Peyer's patch (tissue), 4 donors: ENCODE data around the gene MAPK13. TPM values are rescaled to one million over a fixed set of nuclear protein-coding genes. Genes with fewer than 3 reads are reported as not detected.
"Not testable (repeated sequence)": the region's sequence is repeated elsewhere in the genome, so short reads cannot be mapped to it uniquely, and the experiment has no call there.

ENCODE experiments used
- DNase-seq, 3 donors: peaks; one replicate each; pipeline ENCODE4 v3.0.0-alpha.2; 2017 to 2019
- H3K27ac ChIP-seq, 4 donors: fragments of 200-600 bp; sonication (generic); one replicate each; pipeline ENCODE4 v1.5.1; 2016 to 2019
- H3K27me3 ChIP-seq, 2 donors: fragments of 200-600 bp; sonication (generic); one replicate each; pipeline ENCODE4 v1.5.1; 2019
- H3K36me3 ChIP-seq, 3 donors: fragments of 200-600 bp; sonication (generic); one replicate each; pipeline ENCODE4 v1.5.1; 2016 to 2019
- H3K4me1 ChIP-seq, 4 donors: fragments of 200-600 bp; sonication (generic); one replicate each; pipeline ENCODE4 v1.5.1; 2016 to 2019
- H3K4me3 ChIP-seq, 4 donors: fragments of 200-600 bp; sonication (generic); 1 replicate in 3 of 4; 2 replicates in 1 of 4; pipeline ENCODE4 v1.5.1; 2016 to 2019; ENCODE audit warnings: mild to moderate bottlenecking in 1 of 4
- H3K9me3 ChIP-seq, 4 donors: fragments of 200-600 bp; sonication (generic); one replicate each; pipeline ENCODE4 v1.5.1; 2016 to 2019; ENCODE audit warnings: mild to moderate bottlenecking in 1 of 4
- CTCF ChIP-seq, 6 experiments: fragments of 450-650 bp in 4 of 6; fragments of 200-600 bp in 2 of 6; sonication (generic) in 1 of 6; IDR thresholded peaks; one replicate each; pipeline ENCODE4 v1.5.1; 2017 to 2019; ENCODE audit warnings: antibody characterized with exemption in 6 of 6, mild to moderate bottlenecking in 3 of 6, moderate library complexity in 1 of 6
- POLR2A ChIP-seq, 2 donors: fragments of 450-650 bp; IDR thresholded peaks; one replicate each; pipeline ENCODE4 v1.5.1; 2017; ENCODE audit warnings: antibody characterized with exemption in 2 of 2, mild to moderate bottlenecking in 2 of 2, moderate library complexity in 2 of 2
- total RNA-seq, 4 donors: library from RNA; depleted of rRNA; stranded (reverse); fragments of >200 nt; gene quantifications; one replicate each; pipeline ENCODE4 v1.1.0, GENCODE V29; 2016

Gene MAPK13
- total RNA-seq, 4 donors from 2014 or later, result 66.0 to 149 (median 131) TPM

GRCh38 chr6:36126121-36126520 lies 4.2 kb upstream of the MAPK13 start:
- no peak overlapping the region for H3K4me3 ChIP-seq
- no peaks in the 10 kb centered on the region for H3K27me3 ChIP-seq
- H3K4me1 ChIP-seq, result peaks cover 8 to 25% (median 13%) of the 10 kb centered on the region in 4 donors
- H3K9me3 ChIP-seq, result no peaks in the 10 kb centered on the region
- no peak for DNase-seq
- TF ChIP-seq CTCF (IDR thresholded peaks at IDR 0.05), result no peak
- TF ChIP-seq POLR2A (IDR thresholded peaks at IDR 0.05), result no peak
- H3K36me3 ChIP-seq, result no peaks in the 10 kb centered on the region
- H3K27ac ChIP-seq, result no peak overlapping the region

- Histone ChIP-seq H3K36me3 (no peaks in the 10 kb centered on the region), H3K9me3 (no peaks in the 10 kb centered on the region), H3K4me3 (no peak overlapping the region), H3K27me3 (no peaks in the 10 kb centered on the region), H3K4me1 (peaks cover 1 to 21% (median 14%) of the 10 kb centered on the region in 4 donors), H3K27ac (peak overlapping the region in 1 of 4 donors; percentile 8)
- DNase-seq, result no peak
- TF ChIP-seq POLR2A (IDR thresholded peaks at IDR 0.05) (no peak), CTCF (IDR thresholded peaks at IDR 0.05) (no peak)
Measured at GRCh38 chr6:36126553-36127458, 3.5 kb upstream of the MAPK13 start.

GRCh38 chr6:36127462-36128016 lies 2.8 kb upstream of the MAPK13 start:
- H3K27me3 ChIP-seq, result no peaks in the 10 kb centered on the region
- no peaks in the 10 kb centered on the region for H3K9me3 ChIP-seq
- peak overlapping the region in 1 of 4 donors; percentile 8 for H3K27ac ChIP-seq
- no peak for TF ChIP-seq CTCF (IDR thresholded peaks at IDR 0.05)
- no peak for TF ChIP-seq POLR2A (IDR thresholded peaks at IDR 0.05)
- H3K36me3 ChIP-seq, result peaks cover 0 to 1% (median 0%) of the 10 kb centered on the region in 3 donors
- H3K4me1 ChIP-seq, result peaks cover 0 to 25% (median 14%) of the 10 kb centered on the region in 4 donors
- no peak overlapping the region for H3K4me3 ChIP-seq
- DNase-seq, result peak in 1 of 3 donors; percentile 69

GRCh38 chr6:36128073-36128472 lies 2.2 kb upstream of the MAPK13 start:
- H3K4me3 ChIP-seq, result no peak overlapping the region
- no peak for DNase-seq
- H3K4me1 ChIP-seq, result peaks cover 0 to 26% (median 14%) of the 10 kb centered on the region in 4 donors
- no peaks in the 10 kb centered on the region for H3K27me3 ChIP-seq
- no peaks in the 10 kb centered on the region for H3K9me3 ChIP-seq
- TF ChIP-seq CTCF (IDR thresholded peaks at IDR 0.05), result no peak
- TF ChIP-seq POLR2A (IDR thresholded peaks at IDR 0.05), result no peak
- H3K36me3 ChIP-seq, result peaks cover 0 to 7% (median 0%) of the 10 kb centered on the region in 3 donors
- H3K27ac ChIP-seq, result no peak overlapping the region

GRCh38 chr6:36128793-36129192 lies 1.5 kb upstream of the MAPK13 start:
- TF ChIP-seq CTCF (IDR thresholded peaks at IDR 0.05), result no peak
- TF ChIP-seq POLR2A (IDR thresholded peaks at IDR 0.05), result no peak
- DNase-seq, result no peak

GRCh38 chr6:36129334-36129733 lies 979 bp upstream of the MAPK13 start:
- not testable (repeated sequence) for DNase-seq, H3K9me3 ChIP-seq, H3K27me3 ChIP-seq
- H3K27ac ChIP-seq, result peak overlapping the region in 3 of 4 donors; percentile 92 to 98 (median 93)
- peak overlapping the region in 1 of 4 donors; percentile 68 for H3K4me3 ChIP-seq
- peaks cover 0 to 19% (median 0%) of the 10 kb centered on the region in 3 donors for H3K36me3 ChIP-seq
- peaks cover 0 to 23% (median 7%) of the 10 kb centered on the region in 4 donors for H3K4me1 ChIP-seq

More at GRCh38 chr6:36128793-36129192, 1.5 kb upstream of the MAPK13 start:
- Histone ChIP-seq H3K9me3 (no peaks in the 10 kb centered on the region), H3K27me3 (no peaks in the 10 kb centered on the region), H3K27ac (no peak overlapping the region), H3K36me3 (peaks cover 0 to 14% (median 0%) of the 10 kb centered on the region in 3 donors), H3K4me1 (peaks cover 0 to 26% (median 12%) of the 10 kb centered on the region in 4 donors), H3K4me3 (no peak overlapping the region)
